ENCODE data around the gene NACC2. TPM values are rescaled to one million over a fixed set of nuclear protein-coding genes. Genes with fewer than 3 reads are reported as not detected.

NACC2 gene
- total and polyA plus RNA-seq, 2 donors (not counting 3 experiments of a cell fraction or from before 2014, with no cell fraction given) = 15.8 to 27.1 TPM

DNA sequence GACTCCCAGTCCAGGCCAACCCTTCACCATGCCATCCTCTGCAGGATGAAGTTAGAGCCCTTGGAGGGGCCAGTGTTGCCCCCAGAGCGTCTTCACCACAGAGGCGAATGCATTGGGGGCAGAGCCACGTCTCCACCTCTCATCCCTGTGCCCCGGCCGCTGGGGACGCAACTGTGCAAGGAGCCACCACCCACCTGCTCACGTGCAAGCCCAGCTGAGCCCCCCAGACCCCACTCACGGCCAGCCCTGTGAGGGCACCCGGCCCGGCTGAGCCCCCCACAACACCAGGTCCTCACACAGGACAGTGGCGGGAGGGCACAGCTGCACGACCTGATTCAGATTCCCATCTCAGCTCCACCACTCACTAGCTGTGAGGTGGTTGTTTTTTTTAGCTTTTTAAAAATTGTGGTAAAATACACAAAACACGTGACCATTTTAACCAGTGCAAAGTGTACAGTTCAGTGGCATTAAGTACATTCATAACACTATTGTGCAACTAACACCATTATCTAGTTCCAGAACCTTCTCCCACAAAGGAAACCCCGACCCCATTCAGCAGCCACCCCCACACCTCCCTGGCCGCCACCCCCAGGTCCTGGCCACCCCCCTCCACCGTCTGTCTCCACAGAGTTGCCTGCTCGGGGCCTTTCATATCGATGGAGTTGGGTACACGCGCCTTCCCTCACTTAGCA is 100.4 kb downstream of the NACC2 start:
- H3K4me3 ChIP-seq (replicated peaks in 1 of 3; ENCODE audit: insufficient read depth in 1 of 3, low read depth in 1 of 3, low read length in 3 of 3) = no peak overlapping the region
- H4K20me1 ChIP-seq (replicated peaks; ENCODE audit: control insufficient read depth, extremely low read depth, insufficient read depth, low read length) = no peaks in the 10 kb centered on the region
- no peaks in the 10 kb centered on the region for H3K27me3 ChIP-seq (ENCODE audit: control insufficient read depth in 2 of 2, insufficient read depth in 2 of 2, low read length in 2 of 2)
- H3K9me3 ChIP-seq (replicated peaks; ENCODE audit: control insufficient read depth, insufficient read depth, low read length) = no peaks in the 10 kb centered on the region
- DNase-seq (ENCODE audit: low read depth, low spot score) = no peak
- no peaks in the 10 kb centered on the region for H3K36me3 ChIP-seq (ENCODE audit: control insufficient read depth in 2 of 2, extremely low read depth in 1 of 2, insufficient read depth in 2 of 2, low read length in 2 of 2)
- TF ChIP-seq POLR2AphosphoS5 (IDR thresholded peaks at IDR 0.05; ENCODE audit: insufficient read depth, low read depth, low read length) (no peak), POLR2A (IDR thresholded peaks at IDR 0.05; ENCODE audit: low read depth, low read length) (no peak), MYC (IDR thresholded peaks at IDR 0.05; ENCODE audit: low read depth, low read length) (no peak), FOS (IDR thresholded peaks at IDR 0.05; ENCODE audit: borderline replicate concordance, insufficient read depth, low read length) (no peak), EZH2 (IDR thresholded peaks at IDR 0.05; ENCODE audit: borderline replicate concordance, low read depth, low read length, severe bottlenecking) (no peak), CTCF (IDR thresholded peaks at IDR 0.05; ENCODE audit: extremely low read depth in 1 of 2, insufficient read depth in 1 of 2, low read depth in 1 of 2, low read length in 2 of 2) (no peak), GATA2 (IDR thresholded peaks at IDR 0.05; ENCODE audit: insufficient read depth, insufficient read length, low read depth, low read length) (no peak)
- TF ChIP-seq, protein P1, sequence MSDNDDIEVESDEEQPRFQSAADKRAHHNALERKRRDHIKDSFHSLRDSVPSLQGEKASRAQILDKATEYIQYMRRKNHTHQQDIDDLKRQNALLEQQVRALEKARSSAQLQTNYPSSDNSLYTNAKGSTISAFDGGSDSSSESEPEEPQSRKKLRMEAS (IDR thresholded peaks at IDR 0.05; ENCODE audit: insufficient read depth, insufficient read length) = no peak
- peaks cover 22% of the 10 kb centered on the region for H3K4me1 ChIP-seq (ENCODE audit: control insufficient read depth, extremely low read depth, insufficient read depth, low read length)
- BruUV-seq (replicated peaks) = no TSS peak
- H3K4me2 ChIP-seq (ENCODE audit: insufficient read depth, low read length) = no peak overlapping the region
- POLR2A ChIA-PET = no interaction called here
- no peak overlapping the region for H3K27ac ChIP-seq (ENCODE audit: insufficient read depth, low read depth, low read length)
- no peak overlapping the region for H3K9ac ChIP-seq (replicated peaks; ENCODE audit: extremely low read depth, insufficient read depth, low read length)
- H3K9me1 ChIP-seq (replicated peaks; ENCODE audit: control insufficient read depth, extremely low read depth, insufficient read depth, low read length) = no peaks in the 10 kb centered on the region
- no peak overlapping the region for H2AFZ ChIP-seq (ENCODE audit: low read depth, low read length)
- dilution Hi-C loops (cut with MboI; ENCODE audit: extremely low pct_ligation_motif_present, low sequenced_read_pairs) = no loop called here
- no peaks in the 10 kb centered on the region for H3K79me2 ChIP-seq (ENCODE audit: control insufficient read depth, insufficient read depth, low read length)
- intact Hi-C loops (cut with micrococcal nuclease) = loop anchor here (5.0 kb wide), 1 partner anchor 58 kb away; no protein-coding TSS in a partner anchor
- CTCF ChIA-PET = interaction anchor here (0.9 to 1.4 kb wide), 4 partner anchors 13 to 128 kb away, joined by 3 to 4 read pairs (median 4); no protein-coding TSS in a partner anchor
- FAIRE-seq = no peak
